ENCODE results near the gene MAN1A2. TPM values are rescaled to one million over a fixed set of nuclear protein-coding genes. Genes with fewer than 3 reads are reported as not detected.

The MAN1A2 gene
- total RNA-seq, 1 donor from 2014 or later: 23.1 TPM

DNA sequence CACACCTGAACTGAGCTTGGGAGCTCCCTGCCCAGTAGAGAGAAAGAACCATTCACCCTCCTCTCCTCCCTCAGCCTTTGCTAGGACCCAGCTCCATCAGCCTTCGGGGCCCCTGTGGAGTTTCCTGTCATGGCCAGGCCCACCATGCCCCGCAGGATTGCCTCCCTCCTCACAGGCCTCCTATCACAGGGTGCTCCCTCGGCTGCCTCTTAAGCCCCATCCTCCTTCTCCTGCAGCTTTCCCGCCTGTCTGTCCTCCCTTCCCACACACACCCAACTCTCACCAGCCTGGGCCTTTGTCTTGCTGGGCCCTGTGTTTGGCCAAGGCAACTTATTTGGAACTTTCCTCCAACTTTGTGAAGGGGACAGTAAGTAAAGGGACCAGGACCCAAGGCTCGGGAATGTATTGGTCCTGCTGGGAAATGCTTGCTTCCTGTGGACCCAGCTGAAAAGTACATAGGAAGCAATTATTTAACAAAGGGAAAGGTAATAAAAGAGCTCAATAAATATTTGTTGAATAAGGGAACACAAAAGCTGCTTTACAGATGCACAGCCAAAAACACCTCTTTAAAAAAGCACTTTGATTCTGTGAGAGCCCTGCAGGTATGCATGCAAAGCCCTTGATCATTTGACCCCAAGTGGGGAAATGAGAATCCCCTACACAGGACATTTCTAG, 207.0 kb downstream of the MAN1A2 start:
- H3K4me3 ChIP-seq (ENCODE audit: low read depth, low read length): no peak overlapping the region
- no peak for DNase-seq (ENCODE audit: low read depth)
- TF ChIP-seq, protein P1, sequence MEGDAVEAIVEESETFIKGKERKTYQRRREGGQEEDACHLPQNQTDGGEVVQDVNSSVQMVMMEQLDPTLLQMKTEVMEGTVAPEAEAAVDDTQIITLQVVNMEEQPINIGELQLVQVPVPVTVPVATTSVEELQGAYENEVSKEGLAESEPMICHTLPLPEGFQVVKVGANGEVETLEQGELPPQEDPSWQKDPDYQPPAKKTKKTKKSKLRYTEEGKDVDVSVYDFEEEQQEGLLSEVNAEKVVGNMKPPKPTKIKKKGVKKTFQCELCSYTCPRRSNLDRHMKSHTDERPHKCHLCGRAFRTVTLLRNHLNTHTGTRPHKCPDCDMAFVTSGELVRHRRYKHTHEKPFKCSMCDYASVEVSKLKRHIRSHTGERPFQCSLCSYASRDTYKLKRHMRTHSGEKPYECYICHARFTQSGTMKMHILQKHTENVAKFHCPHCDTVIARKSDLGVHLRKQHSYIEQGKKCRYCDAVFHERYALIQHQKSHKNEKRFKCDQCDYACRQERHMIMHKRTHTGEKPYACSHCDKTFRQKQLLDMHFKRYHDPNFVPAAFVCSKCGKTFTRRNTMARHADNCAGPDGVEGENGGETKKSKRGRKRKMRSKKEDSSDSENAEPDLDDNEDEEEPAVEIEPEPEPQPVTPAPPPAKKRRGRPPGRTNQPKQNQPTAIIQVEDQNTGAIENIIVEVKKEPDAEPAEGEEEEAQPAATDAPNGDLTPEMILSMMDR (conservative IDR thresholded peaks at IDR 0.05; ENCODE audit: low read depth, low read length): no peak

DNA sequence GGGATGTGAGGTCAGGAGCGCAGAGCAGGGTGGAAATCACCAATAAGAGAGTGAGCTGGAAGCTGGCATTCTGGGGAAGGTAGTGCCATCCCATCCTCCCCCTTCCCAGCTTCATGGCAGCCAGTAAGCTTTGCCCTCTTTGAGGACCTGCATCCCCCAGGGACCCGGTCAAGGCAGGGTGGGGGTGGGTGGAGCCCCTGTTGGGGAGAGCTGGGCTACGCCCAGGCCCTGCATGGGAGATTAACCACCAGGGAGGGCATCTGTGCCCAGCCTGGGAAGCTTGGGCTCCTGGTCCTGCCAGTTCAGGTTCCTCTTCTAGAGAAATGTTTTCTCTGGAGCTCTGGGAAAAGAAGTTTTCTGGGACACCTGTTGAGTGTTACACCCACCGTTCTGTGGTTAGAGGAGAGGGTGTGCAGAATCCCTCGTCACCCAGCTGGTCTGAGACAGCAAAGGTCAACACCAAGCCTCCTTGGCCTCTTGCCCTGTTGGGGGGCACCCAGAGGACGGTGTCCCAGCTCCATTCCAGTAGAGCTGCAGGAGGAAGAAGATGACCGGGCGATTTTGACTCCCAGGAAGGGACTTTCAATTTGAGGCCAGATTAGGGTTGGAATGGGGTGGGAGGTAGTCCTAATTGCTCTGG, 208.5 kb downstream of the MAN1A2 start:
- no peak for DNase-seq (ENCODE audit: low read depth)
- no peak overlapping the region for H3K4me3 ChIP-seq (ENCODE audit: low read depth, low read length)
- TF ChIP-seq, protein P1 (conservative IDR thresholded peaks at IDR 0.05; ENCODE audit: low read depth, low read length): no peak

DNA sequence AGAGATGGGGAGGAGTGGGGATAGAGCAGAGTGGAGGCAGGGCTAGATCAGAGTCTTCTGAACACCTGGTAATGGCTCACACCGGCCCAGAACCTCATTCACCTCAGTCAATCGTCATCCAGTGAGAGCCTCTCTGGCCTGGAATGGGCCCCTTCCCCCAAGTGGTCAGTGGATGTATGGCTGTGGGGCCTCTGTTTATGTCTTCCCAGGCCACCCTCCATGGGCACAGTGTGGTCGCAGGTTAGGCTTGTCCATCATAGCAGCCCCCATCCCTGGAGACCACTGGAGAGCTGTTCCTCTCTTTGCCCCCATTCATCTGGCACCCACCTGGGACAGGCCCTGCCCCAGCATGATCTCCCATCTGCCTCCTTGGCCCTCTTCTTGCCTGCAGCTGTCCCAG, 209.0 kb downstream of the MAN1A2 start:
- TF ChIP-seq, protein P1 (conservative IDR thresholded peaks at IDR 0.05; ENCODE audit: low read depth, low read length): no peak
- H3K4me3 ChIP-seq (ENCODE audit: low read depth, low read length): no peak overlapping the region
- DNase-seq (ENCODE audit: low read depth): no peak

DNA sequence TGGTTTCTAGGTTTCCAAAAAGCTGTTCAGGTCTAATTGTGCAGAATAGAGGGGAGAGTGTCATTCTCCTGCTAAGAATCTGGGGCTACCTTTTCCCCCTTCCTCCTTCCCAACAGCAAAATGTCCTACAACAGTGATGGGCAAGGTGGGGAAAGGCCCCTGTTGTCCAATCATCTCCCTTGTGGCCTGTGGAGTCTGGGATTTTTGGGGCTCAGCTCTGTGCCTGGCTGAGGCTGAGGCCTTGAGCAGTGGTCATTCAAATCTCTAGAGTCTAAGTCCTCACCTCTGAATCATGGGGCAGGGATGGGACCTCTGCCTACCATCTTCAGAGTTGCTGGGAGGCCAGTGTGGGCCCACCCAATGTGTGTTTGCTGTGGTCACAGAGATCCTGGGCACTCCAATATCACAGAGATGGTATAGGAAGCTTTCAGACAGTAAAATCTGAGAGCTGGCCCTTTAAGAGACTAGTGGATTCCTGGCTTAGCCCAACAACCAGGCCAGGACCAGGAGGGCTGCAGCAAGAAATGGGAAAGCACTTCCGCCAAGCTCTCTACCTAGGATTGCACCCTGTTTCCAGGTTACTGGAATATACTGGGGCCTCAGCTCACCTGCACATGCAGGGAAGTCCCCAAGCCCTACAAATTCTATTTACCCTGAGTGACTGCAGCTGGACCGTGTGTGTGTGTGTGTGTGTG, 210.1 kb downstream of the MAN1A2 start:
- TF ChIP-seq, protein P1 (conservative IDR thresholded peaks at IDR 0.05; ENCODE audit: low read depth, low read length): no peak
- no peak for DNase-seq (ENCODE audit: low read depth)
- H3K4me3 ChIP-seq (ENCODE audit: low read depth, low read length): no peak overlapping the region

DNA sequence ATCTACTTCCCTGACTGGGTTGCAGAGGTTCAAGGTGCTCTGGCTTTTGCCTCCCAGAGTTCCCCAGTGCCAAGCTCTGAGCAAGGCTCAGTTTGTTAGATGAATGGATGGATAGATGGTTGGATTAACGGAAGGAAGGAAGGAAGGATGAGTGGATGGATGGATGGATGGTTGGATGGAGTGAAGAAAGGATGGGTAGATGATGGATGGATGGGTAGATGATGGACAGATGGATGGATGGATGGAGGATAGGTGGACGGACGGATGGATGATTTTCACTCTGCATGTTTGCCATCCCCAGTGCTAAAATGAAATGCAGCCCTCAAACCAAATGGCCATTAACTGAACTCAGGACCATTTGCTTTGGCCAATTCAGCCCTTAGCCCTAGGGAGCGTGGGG, 211.2 kb downstream of the MAN1A2 start:
- TF ChIP-seq, protein P1 (conservative IDR thresholded peaks at IDR 0.05; ENCODE audit: low read depth, low read length): no peak
- DNase-seq (ENCODE audit: low read depth): no peak
- no peak overlapping the region for H3K4me3 ChIP-seq (ENCODE audit: low read depth, low read length)

Other genes with a start within 250 kb of the MAN1A2 start
- 5.1 and 8.2 TPM in 2 replicates for gene TRIM45, start 245.7 kb upstream of the MAN1A2 start, total RNA-seq
- 1.2 and 4.3 TPM in 2 replicates for gene VTCN1, start 156.5 kb upstream of the MAN1A2 start, total RNA-seq
- gene TENT5C, start 238.6 kb downstream of the MAN1A2 start, total RNA-seq: under 0.01 TPM in 1 of 2 replicates, not detected in the other